CD14-positive monocyte (primary cell): ENCODE results near the gene ABCA3. TPM values are rescaled to one million over a fixed set of nuclear protein-coding genes. Genes with fewer than 3 reads are reported as not detected.
A peak's percentile ranks its signal among the peaks of the same experiment; 100 is the strongest.

Experiments
- DNase-seq, 3 donors: peaks; one replicate each; pipeline ENCODE4 v3.0.0-alpha.2; 2011 to 2022
- H2AFZ ChIP-seq: 2 replicates; pipeline ENCODE4 v1.6.0; 2012; ENCODE audit warnings: mild to moderate bottlenecking, low read depth, low read length, inconsistent platforms; ENCODE audit not compliant: insufficient read depth, poor library complexity, severe bottlenecking
- H3K27ac ChIP-seq, 2 donors: 1 replicate in 1 of 2; 2 replicates in 1 of 2; pipeline ENCODE4 v1.5.1; 2012 to 2013; ENCODE audit warnings: low read length in 2 of 2, control low read depth in 1 of 2, inconsistent platforms in 1 of 2, low read depth in 1 of 2, mild to moderate bottlenecking in 1 of 2
- H3K27me3 ChIP-seq, 2 donors: one replicate each; pipeline versions ENCODE4 v1.6.0 to v1.6.1; 2011 to 2013; ENCODE audit warnings: low read length in 2 of 2; ENCODE audit not compliant: control insufficient read depth in 2 of 2, insufficient read depth in 2 of 2
- H3K36me3 ChIP-seq, 2 donors: replicated peaks in 1 of 2; 1 replicate in 1 of 2; 2 replicates in 1 of 2; pipeline versions ENCODE4 v1.5.1 to v1.6.1; 2012 to 2013; ENCODE audit warnings: low read length in 2 of 2, control low read depth in 1 of 2, inconsistent platforms in 1 of 2, mild to moderate bottlenecking in 1 of 2; ENCODE audit not compliant: insufficient read depth in 2 of 2, control insufficient read depth in 1 of 2
- H3K4me1 ChIP-seq, 2 donors: 1 replicate in 1 of 2; 2 replicates in 1 of 2; pipeline versions ENCODE4 v1.5.1 to v1.6.1; 2012 to 2013; ENCODE audit warnings: low read length in 2 of 2, control low read depth in 1 of 2, inconsistent platforms in 1 of 2, mild to moderate bottlenecking in 1 of 2, moderate library complexity in 1 of 2; ENCODE audit not compliant: insufficient read depth in 2 of 2, control insufficient read depth in 1 of 2
- H3K4me2 ChIP-seq: replicated peaks from 2 replicates; pipeline ENCODE3; 2012; ENCODE audit warnings: low read length, moderate library complexity, mild to moderate bottlenecking; ENCODE audit not compliant: poor library complexity, severe bottlenecking; ENCODE audit errors: extremely low read depth
- H3K4me3 ChIP-seq, 3 experiments: fragments of 200-600 bp in 1 of 3; sonication (generic) in 1 of 3; replicated peaks in 1 of 3; 1 replicate in 2 of 3; 2 replicates in 1 of 3; pipeline ENCODE4 v1.5.1; 2011 to 2013; ENCODE audit warnings: low read length in 3 of 3, mild to moderate bottlenecking in 3 of 3, control low read depth in 2 of 3, low read depth in 2 of 3, inconsistent platforms in 1 of 3, moderate library complexity in 1 of 3
- H3K79me2 ChIP-seq: 2 replicates; pipeline ENCODE4 v1.6.0; 2012; ENCODE audit warnings: mild to moderate bottlenecking, control low read depth, inconsistent platforms, low read length, moderate library complexity; ENCODE audit not compliant: insufficient read depth
- H3K9ac ChIP-seq: 2 replicates; pipeline ENCODE4 v1.6.0; 2017; ENCODE audit warnings: low read length, mild to moderate bottlenecking; ENCODE audit not compliant: insufficient read depth, poor library complexity, severe bottlenecking
- H3K9me3 ChIP-seq, 2 donors: replicated peaks in 1 of 2; 1 replicate in 1 of 2; 2 replicates in 1 of 2; pipeline versions ENCODE4 v1.5.1 to v1.6.1; 2012 to 2013; ENCODE audit warnings: low read length in 2 of 2, control low read depth in 1 of 2; ENCODE audit not compliant: control insufficient read depth in 1 of 2, insufficient read depth in 1 of 2
- H4K20me1 ChIP-seq: 2 replicates; pipeline ENCODE4 v1.6.0; 2012; ENCODE audit warnings: mild to moderate bottlenecking, low read length, control low read depth, moderate library complexity; ENCODE audit not compliant: insufficient read depth
- H3K27ac Mint-ChIP-seq, 7 donors: one replicate each; pipeline ENCODE4 v1.8.0; 2020; ENCODE audit warnings: mild to moderate bottlenecking in 7 of 7, mixed read lengths in 7 of 7, moderate library complexity in 6 of 7, inconsistent platforms in 2 of 7
- H3K27me3 Mint-ChIP-seq, 3 donors: one replicate each; pipeline ENCODE4 v1.8.0; 2021 to 2022; ENCODE audit warnings: low read depth in 3 of 3, mild to moderate bottlenecking in 3 of 3, mixed read lengths in 3 of 3, moderate library complexity in 3 of 3, inconsistent platforms in 1 of 3
- H3K36me3 Mint-ChIP-seq, 2 donors: one replicate each; pipeline ENCODE4 v1.8.0; 2020; ENCODE audit warnings: mixed read lengths in 2 of 2, inconsistent platforms in 1 of 2, mild to moderate bottlenecking in 1 of 2
- H3K4me1 Mint-ChIP-seq: one replicate; pipeline ENCODE4 v1.8.0; 2020; ENCODE audit warnings: mild to moderate bottlenecking, mixed read lengths
- H3K4me3 Mint-ChIP-seq, 2 donors: one replicate each; pipeline ENCODE4 v1.8.0; 2020; ENCODE audit warnings: mild to moderate bottlenecking in 2 of 2, mixed read lengths in 2 of 2, moderate library complexity in 1 of 2
- H3K9me3 Mint-ChIP-seq, 7 donors: one replicate each; pipeline ENCODE4 v1.8.0; 2020 to 2022; ENCODE audit warnings: mixed read lengths in 7 of 7, mild to moderate bottlenecking in 6 of 7, moderate library complexity in 6 of 7, inconsistent platforms in 2 of 7
- CTCF ChIP-seq: fragments of 200-600 bp; IDR thresholded peaks from one replicate; pipeline ENCODE4 v1.8.0; 2022; ENCODE audit warnings: antibody characterized with exemption, mild to moderate bottlenecking
- WGBS: methylation state at CpG from one replicate; pipeline ENCODE4 v1.1.5; 2013; ENCODE audit warnings: missing lambda C conversion rate; ENCODE audit not compliant: insufficient coverage; 5-methylcytosine and 5-hydroxymethylcytosine counted together
- intact Hi-C, 2 donors: fragments of 100-400 bp; cut with micrococcal nuclease; formaldehyde crosslinking; loops; one replicate each; pipeline versions ENCODE4 v1.15.0 to v1.15.1; 2023
- polyA plus RNA-seq, 3 donors: library from polyadenylated mRNA; depleted of rRNA in 1 of 3; unstranded in 2 of 3; stranded (reverse) in 1 of 3; fragments of 300-500 nt in 2 of 3; fragments of >200 nt in 1 of 3; fragmentation: Illumina TruSeq in 2 of 3; gene quantifications; 1 replicate in 2 of 3; 2 replicates in 1 of 3; pipeline ENCODE4 v1.2.3, GENCODE V29; 2012 to 2021

ABCA3 gene
- polyA plus RNA-seq, 3 donors = 0.06 to 1.2 (median 0.68) TPM

- Mint-ChIP-seq H3K36me3 (peaks cover 3 to 8% of the 10 kb centered on the region in 2 donors), H3K9me3 (peaks cover 4 to 18% (median 14%) of the 10 kb centered on the region in 7 donors), H3K27ac (no peak overlapping the region), H3K27me3 (peaks cover 41 to 61% (median 44%) of the 10 kb centered on the region in 3 donors), H3K4me3 (peak overlapping the region; percentile 73 to 93), H3K4me1 (peaks cover 12% of the 10 kb centered on the region)
- intact Hi-C loops = loop anchor here (5.0 kb wide), 3 partner anchors 87 to 162 kb away; partner anchors contain the start of gene CCNF (in 1 of the 2)
- Histone ChIP-seq H3K4me1 (peaks cover 12 to 16% of the 10 kb centered on the region in 2 donors), H3K27ac (no peak overlapping the region), H3K27me3 (peaks cover 26 to 58% of the 10 kb centered on the region in 2 donors), H3K9ac (peak overlapping the region; percentile 54), H2AFZ (peak overlapping the region; percentile 91), H3K36me3 (no peaks in the 10 kb centered on the region), H3K4me2 (peak overlapping the region; percentile 87), H3K9me3 (peaks cover 8 to 10% of the 10 kb centered on the region in 2 donors), H4K20me1 (no peaks in the 10 kb centered on the region), H3K4me3 (peak overlapping the region; percentile 47 to 75 (median 49)), H3K79me2 (no peaks in the 10 kb centered on the region)
- WGBS = 6% methylated on average over 97 of the region's 98 CpGs
- no peak for TF ChIP-seq CTCF
- peak; percentile 8 to 32 (median 15) for DNase-seq
Measured at GRCh38 chr16:2339521-2340484, 725 bp downstream of the ABCA3 start.

GRCh38 chr16:2337431-2338296 is 2.9 kb downstream of the ABCA3 start:
- H3K4me3 Mint-ChIP-seq = peak overlapping the region in 1 of 2 donors; percentile 39
- TF ChIP-seq CTCF = no peak
- no peak overlapping the region for H3K27ac Mint-ChIP-seq
- Histone ChIP-seq H3K4me2 (no peak overlapping the region), H3K9ac (no peak overlapping the region), H3K27ac (no peak overlapping the region), H3K79me2 (no peaks in the 10 kb centered on the region), H3K9me3 (peaks cover 8 to 10% of the 10 kb centered on the region in 2 donors), H3K4me1 (peaks cover 12 to 16% of the 10 kb centered on the region in 2 donors), H4K20me1 (no peaks in the 10 kb centered on the region), H3K4me3 (no peak overlapping the region), H2AFZ (no peak overlapping the region), H3K36me3 (no peaks in the 10 kb centered on the region), H3K27me3 (peaks cover 16 to 40% of the 10 kb centered on the region in 2 donors)
- peaks cover 4 to 18% (median 14%) of the 10 kb centered on the region in 7 donors for H3K9me3 Mint-ChIP-seq
- H3K27me3 Mint-ChIP-seq = peaks cover 30 to 44% (median 33%) of the 10 kb centered on the region in 3 donors
- DNase-seq = no peak
- 88% methylated on average over 12 of the region's 15 CpGs for WGBS
- H3K36me3 Mint-ChIP-seq = peaks cover 3 to 8% of the 10 kb centered on the region in 2 donors
- peaks cover 12% of the 10 kb centered on the region for H3K4me1 Mint-ChIP-seq
- intact Hi-C loops = no loop called here
